Suprapubic skin (tissue), 4 donors: ENCODE measurements around the gene LIN28A. TPM values are rescaled to one million over a fixed set of nuclear protein-coding genes. Genes with fewer than 3 reads are reported as not detected.

Experiments used
- DNase-seq, 2 donors: peaks; one replicate each; pipeline ENCODE4 v3.0.0-alpha.2; 2019; ENCODE audit warnings: low spot score in 2 of 2
- H3K27ac ChIP-seq: fragments of 200-600 bp; sonication (generic); one replicate; pipeline ENCODE4 v1.5.1; 2019
- H3K27me3 ChIP-seq: fragments of 200-600 bp; sonication (generic); one replicate; pipeline ENCODE4 v1.5.1; 2019
- H3K36me3 ChIP-seq: fragments of 200-600 bp; sonication (generic); one replicate; pipeline ENCODE4 v1.5.1; 2019
- H3K4me1 ChIP-seq: fragments of 200-600 bp; sonication (generic); one replicate; pipeline ENCODE4 v1.5.1; 2019
- H3K4me3 ChIP-seq: fragments of 200-600 bp; sonication (generic); one replicate; pipeline ENCODE4 v1.5.1; 2019; ENCODE audit warnings: mild to moderate bottlenecking
- H3K9me3 ChIP-seq: fragments of 200-600 bp; sonication (generic); one replicate; pipeline ENCODE4 v1.5.1; 2019
- EP300 ChIP-seq: sonication (generic); formaldehyde crosslinking; IDR thresholded peaks from one replicate; pipeline ENCODE4 v1.6.1; 2017; ENCODE audit warnings: antibody characterized with exemption
- POLR2A ChIP-seq, 2 donors: fragments of 450-650 bp; IDR thresholded peaks; one replicate each; pipeline ENCODE4 v1.6.1; 2017; ENCODE audit warnings: antibody characterized with exemption in 2 of 2, mild to moderate bottlenecking in 2 of 2, moderate library complexity in 2 of 2
- POLR2AphosphoS5 ChIP-seq, 3 donors: sonication (generic); formaldehyde crosslinking; IDR thresholded peaks; one replicate each; pipeline ENCODE4 v1.6.1; 2017; ENCODE audit warnings: antibody characterized with exemption in 3 of 3
- WGBS: methylation state at CpG from one replicate; pipeline ENCODE4 v1.1.5; 2018; 5-methylcytosine and 5-hydroxymethylcytosine counted together
- total RNA-seq, 4 donors: library from RNA; depleted of rRNA; stranded (reverse); fragments of >200 nt; gene quantifications; one replicate each; pipeline ENCODE4 v1.1.0, GENCODE V29; 2016
- TF ChIP-seq, protein P1 (sequence below), 2 donors: fragments of 200-600 bp in 1 of 2; fragments of 450-650 bp in 1 of 2; sonication (generic) in 1 of 2; IDR thresholded peaks; one replicate each; pipeline ENCODE4 v1.5.1; 2016 to 2019; ENCODE audit warnings: antibody characterized with exemption in 2 of 2, mild to moderate bottlenecking in 1 of 2, moderate library complexity in 1 of 2

The LIN28A gene
- total RNA-seq: not detected

GRCh38 chr1:26410706-26411623 lies at the start of gene LIN28A:
Gene LIN28A, plus strand, starts transcription at chr1:26410817. Its CDS starts 75 bp downstream, at chr1:26410892.
- Histone ChIP-seq H3K27me3 (peaks cover 64% of the 10 kb centered on the region), H3K9me3 (no peaks in the 10 kb centered on the region), H3K4me1 (no peaks in the 10 kb centered on the region), H3K36me3 (no peaks in the 10 kb centered on the region), H3K4me3 (no peak within 1 kb of the TSS), H3K27ac (no peak within 1 kb of the TSS)
- no peak for DNase-seq
- TF ChIP-seq POLR2AphosphoS5 (IDR thresholded peaks at IDR 0.05): no peak
- TF ChIP-seq, protein P1, sequence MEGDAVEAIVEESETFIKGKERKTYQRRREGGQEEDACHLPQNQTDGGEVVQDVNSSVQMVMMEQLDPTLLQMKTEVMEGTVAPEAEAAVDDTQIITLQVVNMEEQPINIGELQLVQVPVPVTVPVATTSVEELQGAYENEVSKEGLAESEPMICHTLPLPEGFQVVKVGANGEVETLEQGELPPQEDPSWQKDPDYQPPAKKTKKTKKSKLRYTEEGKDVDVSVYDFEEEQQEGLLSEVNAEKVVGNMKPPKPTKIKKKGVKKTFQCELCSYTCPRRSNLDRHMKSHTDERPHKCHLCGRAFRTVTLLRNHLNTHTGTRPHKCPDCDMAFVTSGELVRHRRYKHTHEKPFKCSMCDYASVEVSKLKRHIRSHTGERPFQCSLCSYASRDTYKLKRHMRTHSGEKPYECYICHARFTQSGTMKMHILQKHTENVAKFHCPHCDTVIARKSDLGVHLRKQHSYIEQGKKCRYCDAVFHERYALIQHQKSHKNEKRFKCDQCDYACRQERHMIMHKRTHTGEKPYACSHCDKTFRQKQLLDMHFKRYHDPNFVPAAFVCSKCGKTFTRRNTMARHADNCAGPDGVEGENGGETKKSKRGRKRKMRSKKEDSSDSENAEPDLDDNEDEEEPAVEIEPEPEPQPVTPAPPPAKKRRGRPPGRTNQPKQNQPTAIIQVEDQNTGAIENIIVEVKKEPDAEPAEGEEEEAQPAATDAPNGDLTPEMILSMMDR (IDR thresholded peaks at IDR 0.05): no peak
- no peak for TF ChIP-seq POLR2A (IDR thresholded peaks at IDR 0.05)
- TF ChIP-seq EP300: no peak
- 3% methylated on average over 33 of the region's 70 CpGs for WGBS

DNA sequence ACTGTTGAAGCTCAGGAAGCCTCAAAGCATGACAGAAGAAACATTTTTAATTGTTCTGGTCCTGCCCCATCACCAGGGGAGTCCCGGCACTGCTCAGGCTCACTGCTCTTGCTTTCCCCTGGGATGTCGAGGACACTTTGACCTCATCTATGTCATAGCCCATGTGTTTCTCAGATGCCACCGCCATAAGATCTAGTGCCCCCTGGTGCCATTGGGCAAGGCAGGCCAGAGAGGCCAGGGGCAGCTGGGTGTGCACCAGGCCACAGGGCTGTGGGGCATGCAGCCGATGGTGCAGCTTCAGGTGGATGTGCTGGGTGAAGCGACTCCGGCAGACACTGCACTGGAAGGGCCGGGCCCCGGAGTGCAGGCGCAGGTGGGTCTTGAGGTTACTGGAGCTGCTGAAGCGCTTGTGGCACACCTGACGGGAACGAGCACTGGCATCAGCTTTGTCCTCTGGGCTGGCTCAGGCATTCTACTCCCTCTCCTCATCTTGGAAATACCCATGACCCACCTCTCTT lies 49.0 kb upstream of the LIN28A start:
- Histone ChIP-seq H3K27me3 (peaks cover 51% of the 10 kb centered on the region), H3K4me1 (peaks cover 36% of the 10 kb centered on the region)
- 86% methylated on average over 5 of the region's 12 CpGs for WGBS

GRCh38 chr1:26362331-26362730 lies 48.3 kb upstream of the LIN28A start:
- 94% methylated on average over 3 of the region's 3 CpGs for WGBS
- Histone ChIP-seq H3K36me3 (no peaks in the 10 kb centered on the region), H3K27me3 (peaks cover 49% of the 10 kb centered on the region), H3K27ac (no peak overlapping the region), H3K4me1 (peaks cover 30% of the 10 kb centered on the region), H3K4me3 (no peak overlapping the region), H3K9me3 (no peaks in the 10 kb centered on the region)
- no peak for DNase-seq
- TF ChIP-seq EP300: no peak
- TF ChIP-seq, protein P1 (IDR thresholded peaks at IDR 0.05): no peak
- TF ChIP-seq POLR2AphosphoS5 (IDR thresholded peaks at IDR 0.05): no peak
- no peak for TF ChIP-seq POLR2A (IDR thresholded peaks at IDR 0.05)

More for the DNA sequence above, 49.0 kb upstream of the LIN28A start:
- TF ChIP-seq POLR2A (IDR thresholded peaks at IDR 0.05): no peak
- TF ChIP-seq, protein P1 (IDR thresholded peaks at IDR 0.05): no peak
- no peak for TF ChIP-seq EP300
- no peak for TF ChIP-seq POLR2AphosphoS5 (IDR thresholded peaks at IDR 0.05)
- DNase-seq: no peak
- H3K9me3 ChIP-seq: no peaks in the 10 kb centered on the region
- H3K36me3 ChIP-seq: no peaks in the 10 kb centered on the region
- H3K4me3 ChIP-seq: no peak overlapping the region
- no peak overlapping the region for H3K27ac ChIP-seq

GRCh38 chr1:26363549-26364448 lies 46.8 kb upstream of the LIN28A start:
- Histone ChIP-seq H3K4me1 (peaks cover 17% of the 10 kb centered on the region), H3K36me3 (no peaks in the 10 kb centered on the region), H3K27ac (no peak overlapping the region), H3K4me3 (no peak overlapping the region), H3K9me3 (no peaks in the 10 kb centered on the region), H3K27me3 (peaks cover 58% of the 10 kb centered on the region)
- TF ChIP-seq, protein P1 (IDR thresholded peaks at IDR 0.05): peak; percentile 64 to 87
- TF ChIP-seq POLR2A (IDR thresholded peaks at IDR 0.05): no peak
- WGBS: 54% methylated on average over 17 of the region's 26 CpGs
- DNase-seq: peak in 1 of 2 donors; percentile 94
